GM18505 (cell line): ENCODE results near the gene MORC3.
"Not testable (repeated sequence)": the region's sequence is repeated elsewhere in the genome, so short reads cannot be mapped to it uniquely, and the experiment has no call there.

ENCODE experiments used
- ATAC-seq: cut with Tn5 transposase; IDR thresholded peaks from one replicate; pipeline ENCODE4 v1.9.1; 2021; ENCODE audit not compliant: unreplicated experiment
- POLR2A ChIP-seq: IDR thresholded peaks from 4 replicates; pipeline ENCODE4 v1.6.1; 2011; ENCODE audit warnings: borderline replicate concordance; ENCODE audit not compliant: insufficient read depth, insufficient read length; ENCODE audit errors: extremely low read depth

The MORC3 gene

DNA sequence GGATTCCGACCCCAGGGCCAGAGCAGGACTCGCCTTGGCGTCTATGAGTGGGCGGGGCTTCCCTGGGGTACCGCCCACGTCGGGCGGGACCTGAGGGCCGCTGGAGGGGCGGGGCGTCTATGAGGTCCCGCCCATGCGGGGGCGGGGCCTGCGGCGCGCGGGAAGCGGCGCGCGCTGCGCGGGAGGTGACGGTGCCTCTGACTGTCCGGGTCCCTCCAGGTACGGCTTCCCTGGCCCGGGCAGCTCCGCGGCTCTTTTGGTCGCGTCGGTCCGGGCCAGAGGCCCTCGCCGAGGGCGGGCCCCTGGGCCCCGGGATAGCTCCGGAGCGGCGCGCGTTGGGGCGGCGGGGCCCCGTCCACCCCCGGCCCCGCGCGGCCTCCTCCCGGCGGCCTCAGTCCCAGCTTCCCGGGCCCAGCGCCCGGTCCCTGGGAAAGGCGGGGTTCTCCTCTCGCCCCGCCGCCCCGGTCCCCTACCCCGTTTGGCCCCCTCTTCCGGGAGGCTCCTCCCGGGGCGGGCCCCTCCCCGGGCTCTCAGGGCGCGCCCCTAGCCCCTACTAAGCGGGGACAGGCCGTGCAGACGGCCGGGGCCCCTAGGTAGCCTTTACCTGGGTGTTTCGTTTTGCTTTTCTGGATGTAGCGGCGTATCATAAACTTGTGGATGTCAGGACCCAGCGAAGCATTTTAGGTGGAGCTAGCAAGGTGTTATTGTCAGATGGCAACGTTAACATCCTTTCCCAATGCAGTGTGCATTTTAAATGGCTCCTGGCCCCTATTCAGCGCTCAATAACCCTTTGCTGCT lies 65.4 kb downstream of the MORC3 start, which contains the start of gene CHAF1B:
CHAF1B (plus strand) TSS at position 160 of the 798 bp plus-strand sequence. CDS start 745 bp downstream, outside the sequence.
- ATAC-seq, result peak; percentile 91
- peak; percentile 68 for TF ChIP-seq POLR2A

DNA sequence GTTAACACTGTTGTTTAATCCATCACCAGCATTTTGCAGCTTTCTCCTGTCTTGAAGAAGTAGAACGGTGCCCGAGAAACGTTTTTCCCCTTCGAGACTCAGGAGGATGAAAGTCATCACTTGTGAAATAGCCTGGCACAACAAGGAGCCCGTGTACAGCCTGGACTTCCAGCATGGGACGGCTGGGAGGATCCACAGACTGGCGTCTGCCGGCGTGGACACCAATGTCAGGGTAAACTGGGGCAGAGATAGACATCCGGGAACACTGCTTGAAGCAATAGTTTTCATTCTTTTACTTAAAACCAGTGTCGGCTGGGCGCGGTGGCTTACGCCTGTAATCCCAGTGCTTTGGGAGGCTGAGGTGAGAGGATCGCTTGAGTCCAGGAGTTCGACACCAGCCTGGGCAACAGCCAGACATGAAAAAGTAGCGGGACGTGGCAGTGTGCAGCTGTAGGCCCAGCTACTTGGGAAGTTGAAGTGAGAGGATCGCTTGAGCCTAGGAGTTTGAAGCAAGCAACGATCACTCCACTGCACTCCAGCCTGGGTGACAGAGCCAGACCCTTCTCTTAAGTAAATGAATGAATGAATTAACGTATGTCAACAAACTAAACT lies 66.1 kb downstream of the MORC3 start:
- no peak for TF ChIP-seq POLR2A
- no peak for ATAC-seq

DNA sequence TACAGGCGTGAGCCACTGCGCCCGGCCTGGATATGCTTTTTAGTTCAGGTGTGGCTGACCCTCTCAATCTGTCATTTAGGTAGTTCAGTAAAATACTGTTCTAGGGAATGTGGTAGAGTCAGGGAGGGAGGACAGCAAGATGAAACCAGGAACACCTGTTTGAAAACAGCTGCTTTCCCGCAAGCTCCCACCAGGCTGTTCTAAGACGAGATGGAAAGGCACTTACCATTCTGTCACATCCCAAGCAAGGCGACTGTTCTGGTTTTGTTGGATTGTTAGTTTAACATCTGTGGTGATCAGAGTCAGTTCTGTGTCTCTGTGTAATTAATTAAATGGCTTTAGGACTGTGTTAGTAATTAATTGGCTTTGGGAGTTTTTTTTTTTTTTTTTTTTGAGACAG lies 68.1 kb downstream of the MORC3 start:
- no peak for TF ChIP-seq POLR2A
- ATAC-seq, result no peak

DNA sequence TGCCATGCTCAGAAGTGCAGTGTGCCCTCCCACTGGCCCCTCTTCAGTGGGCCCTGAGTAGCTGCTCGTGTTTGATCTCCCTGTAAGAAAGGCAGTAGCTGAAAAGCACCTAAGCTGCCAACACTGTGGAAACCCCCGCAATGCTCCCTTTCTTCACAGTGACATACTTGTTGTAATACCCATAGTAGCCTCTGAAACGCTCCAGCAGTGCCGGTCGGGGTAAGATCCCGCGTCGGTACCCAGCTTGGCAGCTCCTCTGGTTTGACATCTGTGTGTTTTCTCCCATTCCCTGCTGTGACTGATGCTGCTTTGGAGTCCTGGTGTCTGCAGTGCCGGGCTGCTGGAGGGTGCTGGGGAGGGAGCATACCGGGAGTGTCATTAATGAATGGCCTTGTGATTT lies 68.8 kb downstream of the MORC3 start:
- ATAC-seq, result no peak
- TF ChIP-seq POLR2A, result no peak

DNA sequence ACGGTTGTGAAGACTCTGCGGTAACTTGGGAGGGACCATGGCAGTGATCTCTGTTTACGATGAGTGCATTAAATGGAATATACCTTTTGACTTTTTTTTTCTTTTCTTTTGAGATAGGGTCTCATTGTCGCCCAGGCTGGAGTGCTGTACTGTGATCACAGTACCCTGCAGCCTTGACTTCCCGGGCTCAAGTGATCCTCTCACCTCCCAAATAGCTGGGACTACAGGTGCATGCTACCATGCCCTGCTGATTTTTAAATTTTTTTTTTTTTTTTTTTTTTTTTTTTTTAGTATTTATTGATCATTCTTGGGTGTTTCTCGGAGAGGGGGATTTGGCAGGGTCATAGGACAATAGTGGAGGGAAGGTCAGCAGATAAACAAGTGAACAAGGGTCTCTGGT lies 71.7 kb downstream of the MORC3 start:
- ATAC-seq, result not testable (repeated sequence)

DNA sequence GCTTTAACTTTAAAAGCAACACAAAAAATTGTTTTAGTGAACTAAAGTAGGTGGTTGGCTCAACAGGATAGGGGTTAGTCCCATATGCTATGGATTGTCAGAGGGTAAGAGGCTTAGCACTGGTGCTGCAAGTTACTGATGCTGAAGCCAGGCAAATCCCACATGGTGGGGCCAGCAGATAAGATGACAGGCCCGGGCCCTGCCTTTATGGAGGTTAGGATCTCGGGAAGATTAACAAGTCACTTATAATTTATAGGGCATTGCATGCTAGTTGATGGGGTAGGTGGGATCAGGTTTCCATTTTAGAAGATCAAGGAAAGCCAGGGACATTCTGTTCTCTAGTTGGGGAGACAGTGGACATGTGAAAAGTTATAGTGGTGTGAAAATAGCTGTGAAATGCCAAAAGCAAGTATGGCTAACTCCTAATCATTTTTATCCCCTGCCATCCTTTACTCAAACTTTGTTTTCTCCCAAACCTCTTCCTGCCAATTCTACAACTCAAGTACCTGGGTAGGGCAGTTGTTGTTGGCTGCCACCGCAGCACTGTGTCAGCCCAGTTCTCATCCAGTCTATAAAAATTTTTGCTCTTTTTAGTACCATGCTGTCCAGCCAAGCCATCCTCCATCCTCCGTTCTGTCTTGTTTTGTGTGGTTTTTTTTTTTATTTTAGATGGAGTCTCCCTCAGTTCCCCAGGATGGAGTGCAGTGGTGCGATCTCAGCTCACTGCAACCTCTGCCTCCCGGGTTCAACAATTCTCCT lies 75.5 kb downstream of the MORC3 start:
- no peak for TF ChIP-seq POLR2A
- no peak for ATAC-seq

DNA sequence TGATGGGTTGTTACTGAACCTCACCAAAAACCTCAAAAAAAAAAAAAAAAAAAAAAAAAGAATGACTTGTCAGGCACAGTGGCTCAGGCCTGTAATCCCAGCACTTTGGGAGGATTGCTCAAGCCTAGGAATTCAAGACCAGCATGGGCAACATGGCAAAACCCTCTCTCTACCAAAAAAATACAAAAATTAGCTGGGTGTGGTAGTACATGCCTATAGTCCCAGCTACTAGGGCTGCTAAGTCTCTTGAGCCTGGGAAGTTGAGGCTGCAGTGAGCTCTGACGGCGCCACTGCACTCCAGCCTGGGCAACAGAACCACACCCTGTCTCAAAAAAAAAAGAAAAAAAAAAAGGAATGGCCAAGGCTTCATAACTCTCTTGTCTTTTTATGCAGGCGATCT lies 76.3 kb downstream of the MORC3 start:
- no peak for ATAC-seq
- TF ChIP-seq POLR2A, result no peak

DNA sequence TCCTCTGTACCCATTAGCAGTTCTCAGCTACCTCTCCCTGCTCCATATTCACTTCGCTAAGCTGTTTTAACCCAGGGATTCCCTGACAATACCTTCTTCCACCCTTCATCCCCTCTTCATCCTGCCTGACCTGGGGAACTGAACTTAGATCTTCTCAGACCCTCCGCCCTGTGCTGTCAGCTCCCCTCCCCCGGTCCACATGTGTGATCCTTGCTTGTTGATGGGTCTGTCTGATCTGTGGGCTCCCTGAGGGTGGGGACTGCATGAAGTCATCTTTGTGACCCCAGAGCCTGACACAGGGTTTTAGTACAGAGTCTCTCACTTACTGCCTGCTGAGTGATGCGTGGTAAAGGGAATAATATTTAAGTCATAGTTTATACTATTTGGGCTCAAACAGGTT lies 77.0 kb downstream of the MORC3 start:
- no peak for ATAC-seq
- no peak for TF ChIP-seq POLR2A

DNA sequence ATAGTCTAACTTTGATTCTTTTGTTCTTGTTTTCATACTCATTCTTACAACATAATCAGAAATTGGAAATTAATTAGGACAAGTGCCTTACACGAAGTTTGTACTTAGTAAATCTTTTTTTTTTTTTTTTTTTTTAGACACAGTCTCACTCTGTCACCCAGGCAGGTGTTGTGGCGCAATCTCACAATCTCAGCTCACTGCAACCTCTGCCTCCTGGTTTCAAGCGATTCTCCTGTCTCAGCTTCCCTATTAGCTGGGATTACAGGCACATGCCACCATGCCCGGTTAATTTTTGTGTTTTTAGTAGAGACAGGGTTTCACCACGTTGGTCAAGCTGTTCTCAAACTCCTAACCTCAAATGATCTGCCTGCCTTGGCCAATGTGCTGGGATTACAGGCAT lies 77.6 kb downstream of the MORC3 start:
- no peak for ATAC-seq
- no peak for TF ChIP-seq POLR2A

DNA sequence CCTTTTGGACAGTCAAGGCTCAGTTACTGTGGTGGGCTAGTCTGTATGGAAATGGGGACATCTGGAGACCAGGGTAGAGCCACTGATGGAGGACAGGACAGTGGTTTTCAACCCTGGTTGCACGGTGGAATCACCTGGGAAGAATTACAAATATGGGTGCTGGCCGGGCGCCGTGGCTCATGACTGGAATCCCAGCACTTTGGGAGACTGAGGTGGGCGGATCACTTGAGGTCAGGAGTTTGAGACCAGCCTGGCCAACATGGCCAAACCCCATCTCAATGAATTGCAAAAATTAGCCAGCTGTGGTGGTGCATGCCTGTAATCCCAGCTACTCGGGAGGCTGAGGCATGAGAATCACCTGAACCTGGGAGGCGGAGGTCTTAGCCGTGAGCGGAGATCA lies 79.7 kb downstream of the MORC3 start:
- ATAC-seq, result not testable (repeated sequence)

DNA sequence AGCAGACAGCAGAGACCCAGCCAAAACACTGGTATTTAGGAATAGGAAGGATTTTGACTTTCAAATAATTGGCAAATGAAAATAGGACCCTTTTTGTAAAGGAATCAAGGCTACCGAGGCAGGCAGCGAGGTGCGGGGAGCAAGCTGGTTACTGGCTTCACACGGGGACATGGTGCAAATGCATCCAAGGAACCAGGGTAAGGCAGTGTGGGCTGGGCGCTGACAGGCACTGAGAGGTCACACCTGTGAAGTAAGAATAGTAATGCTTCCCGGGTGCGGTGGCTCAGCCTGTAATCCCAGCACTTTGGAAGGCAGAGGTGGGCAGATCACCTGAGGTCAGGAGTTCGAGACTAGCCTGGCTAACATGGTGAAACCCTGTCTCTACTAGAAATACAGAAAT lies 80.7 kb downstream of the MORC3 start:
- no peak for ATAC-seq
- no peak for TF ChIP-seq POLR2A

DNA sequence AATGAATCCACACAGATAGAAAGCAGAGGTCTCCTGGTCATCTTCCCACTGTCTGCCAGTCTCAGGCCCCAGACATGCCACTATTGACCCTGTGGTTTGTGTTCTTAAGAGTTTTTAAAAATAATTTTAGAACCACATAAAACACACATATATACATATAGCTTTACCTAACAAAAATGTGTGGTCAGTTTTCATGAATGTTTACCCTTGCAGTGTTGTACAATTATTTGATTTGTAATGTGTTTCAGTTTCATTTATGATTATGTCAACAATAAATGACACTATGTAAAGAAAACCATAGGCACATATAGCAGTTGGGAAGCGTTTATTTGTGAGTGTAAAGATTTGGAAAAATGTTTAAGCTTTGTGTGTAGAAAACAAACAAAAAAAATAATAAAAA lies 82.3 kb downstream of the MORC3 start:
- TF ChIP-seq POLR2A, result no peak
- ATAC-seq, result no peak

DNA sequence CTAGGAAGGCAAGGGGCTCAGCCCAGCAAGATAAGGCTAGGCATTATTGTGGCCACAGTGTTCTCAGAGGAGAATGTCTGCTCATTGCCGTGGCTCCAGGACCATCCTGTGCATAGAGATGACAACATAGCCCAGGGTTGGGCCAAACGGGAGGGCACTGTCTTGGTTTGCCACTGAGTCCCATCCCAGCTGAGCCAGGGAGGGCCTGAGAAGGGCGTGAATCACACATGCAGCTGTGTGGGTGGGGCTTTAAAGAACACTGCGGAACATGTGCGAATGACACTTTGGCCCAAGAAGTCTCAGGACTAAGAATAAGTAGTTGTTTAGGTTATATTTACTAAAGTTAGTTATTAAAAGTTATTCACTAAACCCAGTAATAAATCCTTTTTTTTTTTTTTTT lies 83.7 kb downstream of the MORC3 start:
- no peak for ATAC-seq
- no peak for TF ChIP-seq POLR2A

DNA sequence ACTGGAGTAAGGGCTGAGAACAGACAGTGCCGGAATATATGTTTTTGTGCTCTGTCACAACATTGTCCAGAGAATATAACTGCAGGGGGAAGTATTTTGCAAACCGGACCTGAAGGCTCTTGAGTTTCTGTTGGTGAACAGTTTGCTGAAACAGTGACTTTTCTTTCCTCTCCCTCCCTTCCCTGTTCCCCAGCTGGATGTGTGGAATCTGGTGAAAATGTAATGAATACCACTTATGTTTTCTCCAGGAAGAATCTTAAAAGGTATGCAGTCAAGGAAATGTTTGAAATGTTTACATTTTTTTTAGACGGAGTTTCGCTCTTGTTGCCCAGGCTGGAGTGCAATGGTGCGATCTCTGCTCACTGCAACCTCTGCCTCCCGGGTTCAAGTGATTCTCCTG lies 88.6 kb downstream of the MORC3 start:
- no peak for TF ChIP-seq POLR2A
- no peak for ATAC-seq
